OCI-LY7 (cell line): ENCODE data around the gene PLCXD1. TPM values are rescaled to one million over a fixed set of nuclear protein-coding genes. Genes with fewer than 3 reads are reported as not detected.

Source experiments
- BruUV-seq: library from RNA; stranded (reverse); fragments of 400-500 nt; replicated peaks from 2 replicates; lab custom pipeline; 2021; lab: Mats Ljungman, UMichigan
- CTCF ChIA-PET: fragments of 300-600 bp; sonication (Branson Sonifier 250); formaldehyde crosslinking; loops from one replicate; lab custom pipeline; 2022; ENCODE audit warnings: antibody characterized with exemption; ENCODE audit not compliant: unreplicated experiment; lab: Charles Lee
- POLR2A ChIA-PET: fragments of 300-600 bp; sonication (Branson Sonifier 250); formaldehyde crosslinking; loops from one replicate; lab custom pipeline; 2022; ENCODE audit warnings: antibody characterized with exemption; lab: Charles Lee
- DNase-seq: peaks from one replicate; pipeline ENCODE4 v3.0.0-alpha.2; 2015; ENCODE audit warnings: low spot score
- H2AFZ ChIP-seq: fragments of 200-600 bp; sonication (generic), shearing (Covaris generic); 2 replicates; pipeline ENCODE4 v1.6.1; 2014; ENCODE audit warnings: mild to moderate bottlenecking, antibody characterized with exemption, low read length, moderate library complexity
- H3K27ac ChIP-seq: fragments of 200-600 bp; sonication (generic); 2 replicates; pipeline ENCODE4 v1.5.1; 2014; ENCODE audit warnings: mixed run types, low read depth, mild to moderate bottlenecking, moderate library complexity, low read length, inconsistent platforms; ENCODE audit not compliant: poor library complexity, severe bottlenecking
- H3K36me3 ChIP-seq: fragments of 200-600 bp; sonication (generic); 2 replicates; pipeline ENCODE4 v1.6.1; 2014; ENCODE audit warnings: mild to moderate bottlenecking, antibody characterized with exemption, low read length, moderate library complexity, mixed read lengths; ENCODE audit not compliant: insufficient read depth
- H3K4me1 ChIP-seq: fragments of 200-600 bp; sonication (generic); 2 replicates; pipeline ENCODE4 v1.5.1; 2014; ENCODE audit warnings: mild to moderate bottlenecking, low read length; ENCODE audit not compliant: insufficient read depth, poor library complexity, severe bottlenecking
- H3K4me2 ChIP-seq: fragments of 200-600 bp; sonication (generic); 2 replicates; pipeline ENCODE4 v1.6.1; 2014; ENCODE audit warnings: mild to moderate bottlenecking, low read length
- H3K4me3 ChIP-seq: fragments of 200-600 bp; sonication (generic); 2 replicates; pipeline ENCODE4 v1.5.1; 2014; ENCODE audit warnings: mild to moderate bottlenecking, low read depth, low read length; ENCODE audit not compliant: poor library complexity, severe bottlenecking
- H3K79me2 ChIP-seq: fragments of 200-600 bp; sonication (generic); 2 replicates; pipeline ENCODE4 v1.6.1; 2016; ENCODE audit warnings: low read depth, mild to moderate bottlenecking, low read length, moderate library complexity, mixed read lengths; ENCODE audit not compliant: insufficient read depth
- H3K9me2 ChIP-seq: fragments of 200-600 bp; sonication (generic); 2 replicates; pipeline ENCODE4 v1.6.1; 2016; ENCODE audit warnings: mild to moderate bottlenecking, low read length, mixed read lengths; ENCODE audit not compliant: insufficient read depth
- H3K9me3 ChIP-seq: fragments of 200-600 bp; sonication (generic); 2 replicates; pipeline ENCODE4 v1.6.1; 2014; ENCODE audit warnings: mild to moderate bottlenecking, mixed run types, low read length, mixed read lengths
- H4K20me1 ChIP-seq: fragments of 200-600 bp; sonication (generic); 2 replicates; pipeline ENCODE4 v1.6.1; 2014; ENCODE audit warnings: mild to moderate bottlenecking, antibody characterized with exemption, low read length, moderate library complexity, mixed read lengths; ENCODE audit not compliant: insufficient read depth
- CTCF ChIP-seq: fragments of 200-600 bp; sonication (generic); conservative IDR thresholded peaks from 2 replicates; pipeline ENCODE4 v1.5.1; 2014; ENCODE audit warnings: mild to moderate bottlenecking, antibody characterized with exemption, low read length, moderate library complexity, mixed read lengths
- EZH2phosphoT487 ChIP-seq: fragments of 200-600 bp; sonication (generic); IDR thresholded peaks from 2 replicates; pipeline ENCODE4 v1.6.1; 2018; ENCODE audit warnings: low read depth, borderline replicate concordance, mild to moderate bottlenecking, mixed run types, antibody characterized with exemption, low read length, moderate library complexity, mixed read lengths
- intact Hi-C: fragments of 100-400 bp; cut with micrococcal nuclease; formaldehyde crosslinking; loops from one replicate; pipeline ENCODE4 v1.10.0; 2022; ENCODE audit not compliant: unreplicated experiment
- total RNA-seq, 2 experiments: library from RNA; depleted of rRNA in 1 of 2; stranded (reverse); fragments of >200 nt in 1 of 2; shearing (Covaris generic) in 1 of 2; gene quantifications; 2 replicates each; pipeline ENCODE4 v1.2.3, GENCODE V29; 2014 to 2022

PLCXD1 gene
- total RNA-seq, 2 experiments from 2014 or later: 86.0 to 133 TPM

- intact Hi-C loops: no loop called here
- Histone ChIP-seq H4K20me1 (no peaks in the 10 kb centered on the region), H3K36me3 (peaks cover 78% of the 10 kb centered on the region), H3K9me3 (no peaks in the 10 kb centered on the region), H3K4me3 (no peak overlapping the region), H3K4me2 (no peak overlapping the region), H3K27ac (no peak overlapping the region), H3K79me2 (peaks cover 11% of the 10 kb centered on the region; the same call in 1 of the 2 replicates), H3K4me1 (no peaks in the 10 kb centered on the region), H2AFZ (no peak overlapping the region), H3K9me2 (no peaks in the 10 kb centered on the region)
- no TSS peak for BruUV-seq
- DNase-seq: no peak
- CTCF ChIA-PET: no interaction called here
- POLR2A ChIA-PET: no interaction called here
- TF ChIP-seq EZH2phosphoT487 (no peak), CTCF (no peak)
Observed at GRCh38 chrX:346034-346813, 65.0 kb downstream of the PLCXD1 start.

GRCh38 chrX:347351-348117, 66.4 kb downstream of the PLCXD1 start:
- Histone ChIP-seq H3K36me3 (peaks cover 81% of the 10 kb centered on the region), H3K79me2 (peaks cover 18% of the 10 kb centered on the region; the same call in 1 of the 2 replicates), H3K9me3 (no peaks in the 10 kb centered on the region), H3K27ac (no peak overlapping the region), H2AFZ (no peak overlapping the region), H3K9me2 (no peaks in the 10 kb centered on the region), H3K4me2 (no peak overlapping the region), H3K4me3 (no peak overlapping the region), H4K20me1 (no peaks in the 10 kb centered on the region), H3K4me1 (no peaks in the 10 kb centered on the region)
- DNase-seq: no peak
- intact Hi-C loops: no loop called here
- no peak for TF ChIP-seq CTCF
- TF ChIP-seq EZH2phosphoT487: no peak
- ChIA-PET POLR2A (no interaction called here), CTCF (no interaction called here)
- BruUV-seq: no TSS peak
